K562 (cell line): ENCODE data around the gene ZNF740. TPM values are rescaled to one million over a fixed set of nuclear protein-coding genes. Genes with fewer than 3 reads are reported as not detected.

ENCODE experiments used
- CEBPG ChIP-seq, 3 experiments: fragments of 200-800 bp in 1 of 3; sonication (Bioruptor generic) in 1 of 3; sonication (generic) in 1 of 3; formaldehyde crosslinking in 1 of 3; IDR thresholded peaks in 2 of 3; conservative IDR thresholded peaks in 1 of 3; 2 replicates each; pipeline versions ENCODE4 v1.6.1 to v1.8.0; 2016 to 2022; ENCODE audit warnings: missing compliant biosample characterization in 2 of 3, missing genetic modification characterization in 2 of 3, mild to moderate bottlenecking in 1 of 3, missing genetic modification reagents in 1 of 3
- SIN3A ChIP-seq, 2 experiments: fragments of 150-350 bp in 1 of 2; IDR thresholded peaks; 2 replicates each; pipeline ENCODE4 v1.6.1; 2011 to 2016; ENCODE audit warnings: borderline replicate concordance in 2 of 2, low read depth in 2 of 2, low read length in 2 of 2, mild to moderate bottlenecking in 2 of 2, moderate library complexity in 2 of 2; ENCODE audit not compliant: control insufficient read depth in 1 of 2
- TCFL5 ChIP-seq: fragments of 250-450 bp; sonication (Bioruptor Pico); conservative IDR thresholded peaks from 2 replicates; pipeline ENCODE4 v1.6.1; 2021; ENCODE audit warnings: mild to moderate bottlenecking, moderate library complexity, matching md5 sums
- ZNF324 ChIP-seq: fragments of 250-450 bp; sonication (Bioruptor Pico); IDR thresholded peaks from 2 replicates; pipeline ENCODE4 v1.4.0; 2020; ENCODE audit warnings: mild to moderate bottlenecking
- polyA plus RNA-seq, 8 experiments: library from polyadenylated mRNA; depleted of rRNA in 4 of 8; stranded (reverse) in 5 of 8; unstranded in 3 of 8; fragments of >200 nt; fragmentation: Nextera tagmentation in 2 of 8; fragmentation: Illumina TruSeq in 1 of 8; extraction: Ambion mirVana in 2 of 8; extraction: Trizol in 1 of 8; gene quantifications; 2 replicates each; pipeline versions ENCODE4 v1.2.1 to v1.2.3, GENCODE V29; 2011 to 2014; ENCODE audit warnings: inconsistent platforms in 1 of 8, missing spikeins in 1 of 8
- total RNA-seq, 7 experiments: library from RNA; depleted of rRNA in 6 of 7; stranded (reverse); fragments of >200 nt in 6 of 7; fragmentation: Illumina TruSeq in 2 of 7; extraction: Trizol in 2 of 7; gene quantifications; 2 replicates each; pipeline versions ENCODE4 v1.2.1 to v1.2.3, GENCODE V29; 2011 to 2021; ENCODE audit warnings: low replicate concordance in 1 of 7
- TF ChIP-seq, protein P1 (sequence below): fragments of 250-450 bp; sonication (Bioruptor Pico); IDR thresholded peaks from 2 replicates; pipeline ENCODE4 v1.5.1; 2021; ENCODE audit warnings: mild to moderate bottlenecking
- TF ChIP-seq, protein P2 (sequence below): sonication (generic); formaldehyde crosslinking; IDR thresholded peaks from 2 replicates; pipeline ENCODE4 v1.8.0; 2022; ENCODE audit warnings: mild to moderate bottlenecking, missing genetic modification reagents
- TF ChIP-seq, protein P3 (sequence below): fragments of 450-650 bp; conservative IDR thresholded peaks from 2 replicates; pipeline ENCODE4 v1.6.1; 2016; ENCODE audit warnings: missing genetic modification characterization, low read depth, mild to moderate bottlenecking, missing compliant biosample characterization, moderate library complexity
- TF ChIP-seq, protein P4 (sequence below): fragments of 450-650 bp; IDR thresholded peaks from 2 replicates; pipeline ENCODE4 v1.6.1; 2018; ENCODE audit warnings: mild to moderate bottlenecking, low read depth; ENCODE audit not compliant: partially characterized antibody
- TF ChIP-seq, protein P5 (sequence below): fragments of 450-650 bp; formaldehyde crosslinking; IDR thresholded peaks from 2 replicates; pipeline ENCODE4 v1.4.0; 2022; ENCODE audit warnings: mild to moderate bottlenecking, moderate library complexity
- TF ChIP-seq, protein P6 (sequence below), 2 experiments: fragments of 150-350 bp in 1 of 2; IDR thresholded peaks; 2 replicates each; pipeline ENCODE4 v1.6.1; 2012 to 2016; ENCODE audit warnings: low read depth in 2 of 2, low read length in 2 of 2, mild to moderate bottlenecking in 1 of 2, moderate library complexity in 1 of 2

ZNF740 gene
- total and polyA plus RNA-seq, 9 of the 15 experiments (the other 6 are each of a cell fraction or from before 2014, with no cell fraction given) = 0.57 to 46.4 (median 18.6) TPM

DNA sequence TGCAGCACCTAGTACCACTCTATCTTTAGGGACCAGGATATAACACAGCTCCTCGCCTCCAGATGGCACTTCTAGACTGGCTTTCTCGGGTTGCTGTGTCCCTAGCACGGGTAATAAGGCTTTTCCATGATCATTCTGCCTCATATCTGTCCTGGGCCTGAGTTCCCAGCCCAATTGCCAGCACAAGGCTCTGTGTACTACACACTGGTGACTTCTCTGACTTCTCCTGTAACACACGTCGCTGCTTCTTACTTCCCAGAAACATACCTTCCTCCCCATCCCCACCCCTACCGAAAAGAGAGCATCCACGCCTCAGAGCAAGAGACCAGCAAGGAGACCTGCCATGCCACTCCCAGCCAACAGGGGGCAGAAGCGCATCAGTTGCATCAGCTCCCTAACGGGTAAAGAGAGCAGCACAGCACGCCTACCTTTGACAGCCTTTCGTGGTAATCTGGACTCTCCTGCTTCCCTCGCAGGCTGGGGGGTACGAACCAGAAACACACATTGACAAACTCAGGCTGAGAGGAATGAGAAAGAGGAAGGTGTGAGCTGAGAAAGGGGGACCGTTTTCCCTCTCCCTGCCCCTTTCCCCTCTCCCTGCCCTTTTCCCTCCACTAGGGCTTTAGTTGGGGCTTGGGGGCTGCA, 21.2 kb upstream of the ZNF740 start (continued):
- TF ChIP-seq, protein P1, sequence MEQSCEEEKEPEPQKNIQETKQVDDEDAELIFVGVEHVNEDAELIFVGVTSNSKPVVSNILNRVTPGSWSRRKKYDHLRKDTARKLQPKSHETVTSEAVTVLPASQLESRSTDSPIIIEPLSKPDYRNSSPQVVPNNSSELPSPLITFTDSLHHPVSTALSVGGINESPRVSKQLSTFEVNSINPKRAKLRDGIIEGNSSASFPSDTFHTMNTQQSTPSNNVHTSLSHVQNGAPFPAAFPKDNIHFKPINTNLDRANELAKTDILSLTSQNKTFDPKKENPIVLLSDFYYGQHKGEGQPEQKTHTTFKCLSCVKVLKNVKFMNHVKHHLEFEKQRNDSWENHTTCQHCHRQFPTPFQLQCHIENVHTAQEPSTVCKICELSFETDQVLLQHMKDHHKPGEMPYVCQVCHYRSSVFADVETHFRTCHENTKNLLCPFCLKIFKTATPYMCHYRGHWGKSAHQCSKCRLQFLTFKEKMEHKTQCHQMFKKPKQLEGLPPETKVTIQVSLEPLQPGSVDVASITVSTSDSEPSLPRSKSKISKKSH = no peak
- TF ChIP-seq, protein P2, sequence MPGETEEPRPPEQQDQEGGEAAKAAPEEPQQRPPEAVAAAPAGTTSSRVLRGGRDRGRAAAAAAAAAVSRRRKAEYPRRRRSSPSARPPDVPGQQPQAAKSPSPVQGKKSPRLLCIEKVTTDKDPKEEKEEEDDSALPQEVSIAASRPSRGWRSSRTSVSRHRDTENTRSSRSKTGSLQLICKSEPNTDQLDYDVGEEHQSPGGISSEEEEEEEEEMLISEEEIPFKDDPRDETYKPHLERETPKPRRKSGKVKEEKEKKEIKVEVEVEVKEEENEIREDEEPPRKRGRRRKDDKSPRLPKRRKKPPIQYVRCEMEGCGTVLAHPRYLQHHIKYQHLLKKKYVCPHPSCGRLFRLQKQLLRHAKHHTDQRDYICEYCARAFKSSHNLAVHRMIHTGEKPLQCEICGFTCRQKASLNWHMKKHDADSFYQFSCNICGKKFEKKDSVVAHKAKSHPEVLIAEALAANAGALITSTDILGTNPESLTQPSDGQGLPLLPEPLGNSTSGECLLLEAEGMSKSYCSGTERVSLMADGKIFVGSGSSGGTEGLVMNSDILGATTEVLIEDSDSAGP (CRISPR knock-in tag) = peak; percentile 55; the same call in 1 of the 2 replicates
- TF ChIP-seq ZNF324 = no peak
- TF ChIP-seq, protein P3, sequence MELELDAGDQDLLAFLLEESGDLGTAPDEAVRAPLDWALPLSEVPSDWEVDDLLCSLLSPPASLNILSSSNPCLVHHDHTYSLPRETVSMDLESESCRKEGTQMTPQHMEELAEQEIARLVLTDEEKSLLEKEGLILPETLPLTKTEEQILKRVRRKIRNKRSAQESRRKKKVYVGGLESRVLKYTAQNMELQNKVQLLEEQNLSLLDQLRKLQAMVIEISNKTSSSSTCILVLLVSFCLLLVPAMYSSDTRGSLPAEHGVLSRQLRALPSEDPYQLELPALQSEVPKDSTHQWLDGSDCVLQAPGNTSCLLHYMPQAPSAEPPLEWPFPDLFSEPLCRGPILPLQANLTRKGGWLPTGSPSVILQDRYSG (tag) = no peak
- TF ChIP-seq SIN3A (IDR thresholded peaks at IDR 0.05; ENCODE audit: borderline replicate concordance in 2 of 2, control insufficient read depth in 1 of 2, low read depth in 2 of 2, low read length in 2 of 2) = no peak
- TF ChIP-seq TCFL5 (CRISPR knock-in tag) = no peak
- TF ChIP-seq, protein P4, sequence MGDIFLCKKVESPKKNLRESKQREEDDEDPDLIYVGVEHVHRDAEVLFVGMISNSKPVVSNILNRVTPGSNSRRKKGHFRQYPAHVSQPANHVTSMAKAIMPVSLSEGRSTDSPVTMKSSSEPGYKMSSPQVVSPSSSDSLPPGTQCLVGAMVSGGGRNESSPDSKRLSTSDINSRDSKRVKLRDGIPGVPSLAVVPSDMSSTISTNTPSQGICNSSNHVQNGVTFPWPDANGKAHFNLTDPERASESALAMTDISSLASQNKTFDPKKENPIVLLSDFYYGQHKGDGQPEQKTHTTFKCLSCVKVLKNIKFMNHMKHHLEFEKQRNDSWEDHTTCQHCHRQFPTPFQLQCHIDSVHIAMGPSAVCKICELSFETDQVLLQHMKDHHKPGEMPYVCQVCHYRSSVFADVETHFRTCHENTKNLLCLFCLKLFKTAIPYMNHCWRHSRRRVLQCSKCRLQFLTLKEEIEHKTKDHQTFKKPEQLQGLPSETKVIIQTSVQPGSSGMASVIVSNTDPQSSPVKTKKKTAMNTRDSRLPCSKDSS = no peak
- TF ChIP-seq, protein P5, sequence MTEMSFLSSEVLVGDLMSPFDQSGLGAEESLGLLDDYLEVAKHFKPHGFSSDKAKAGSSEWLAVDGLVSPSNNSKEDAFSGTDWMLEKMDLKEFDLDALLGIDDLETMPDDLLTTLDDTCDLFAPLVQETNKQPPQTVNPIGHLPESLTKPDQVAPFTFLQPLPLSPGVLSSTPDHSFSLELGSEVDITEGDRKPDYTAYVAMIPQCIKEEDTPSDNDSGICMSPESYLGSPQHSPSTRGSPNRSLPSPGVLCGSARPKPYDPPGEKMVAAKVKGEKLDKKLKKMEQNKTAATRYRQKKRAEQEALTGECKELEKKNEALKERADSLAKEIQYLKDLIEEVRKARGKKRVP (CRISPR knock-in tag) = peak; percentile 95
- TF ChIP-seq, protein P6, sequence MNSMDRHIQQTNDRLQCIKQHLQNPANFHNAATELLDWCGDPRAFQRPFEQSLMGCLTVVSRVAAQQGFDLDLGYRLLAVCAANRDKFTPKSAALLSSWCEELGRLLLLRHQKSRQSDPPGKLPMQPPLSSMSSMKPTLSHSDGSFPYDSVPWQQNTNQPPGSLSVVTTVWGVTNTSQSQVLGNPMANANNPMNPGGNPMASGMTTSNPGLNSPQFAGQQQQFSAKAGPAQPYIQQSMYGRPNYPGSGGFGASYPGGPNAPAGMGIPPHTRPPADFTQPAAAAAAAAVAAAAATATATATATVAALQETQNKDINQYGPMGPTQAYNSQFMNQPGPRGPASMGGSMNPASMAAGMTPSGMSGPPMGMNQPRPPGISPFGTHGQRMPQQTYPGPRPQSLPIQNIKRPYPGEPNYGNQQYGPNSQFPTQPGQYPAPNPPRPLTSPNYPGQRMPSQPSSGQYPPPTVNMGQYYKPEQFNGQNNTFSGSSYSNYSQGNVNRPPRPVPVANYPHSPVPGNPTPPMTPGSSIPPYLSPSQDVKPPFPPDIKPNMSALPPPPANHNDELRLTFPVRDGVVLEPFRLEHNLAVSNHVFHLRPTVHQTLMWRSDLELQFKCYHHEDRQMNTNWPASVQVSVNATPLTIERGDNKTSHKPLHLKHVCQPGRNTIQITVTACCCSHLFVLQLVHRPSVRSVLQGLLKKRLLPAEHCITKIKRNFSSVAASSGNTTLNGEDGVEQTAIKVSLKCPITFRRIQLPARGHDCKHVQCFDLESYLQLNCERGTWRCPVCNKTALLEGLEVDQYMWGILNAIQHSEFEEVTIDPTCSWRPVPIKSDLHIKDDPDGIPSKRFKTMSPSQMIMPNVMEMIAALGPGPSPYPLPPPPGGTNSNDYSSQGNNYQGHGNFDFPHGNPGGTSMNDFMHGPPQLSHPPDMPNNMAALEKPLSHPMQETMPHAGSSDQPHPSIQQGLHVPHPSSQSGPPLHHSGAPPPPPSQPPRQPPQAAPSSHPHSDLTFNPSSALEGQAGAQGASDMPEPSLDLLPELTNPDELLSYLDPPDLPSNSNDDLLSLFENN (IDR thresholded peaks at IDR 0.05; ENCODE audit: low read depth in 2 of 2, low read length in 2 of 2) = peak in 1 of 2 experiments; percentile 41; a peak in 1 of 4 replicates
- TF ChIP-seq CEBPG (CRISPR knock-in tag; IDR thresholded peaks at IDR 0.05) = peak; percentile 99
- TF ChIP-seq CEBPG (tag; conservative IDR thresholded peaks at IDR 0.05 in 1 of 2, IDR thresholded peaks at IDR 0.05 in 1 of 2) = peak; percentile 83
